ENCODE data around the gene SPATA3. TPM values are rescaled to one million over a fixed set of nuclear protein-coding genes. Genes with fewer than 3 reads are reported as not detected.

SPATA3 gene
- polyA plus RNA-seq, 3 donors = not detected

- Mint-ChIP-seq H3K27ac (peak overlapping the region; percentile 98 to 100 (median 100)), H3K36me3 (peaks cover 14% of the 10 kb centered on the region in 2 donors), H3K4me3 (peak overlapping the region; percentile 92 to 99), H3K4me1 (peaks cover 39% of the 10 kb centered on the region), H3K27me3 (ENCODE audit: low read depth in 3 of 3) (peaks cover 7 to 10% (median 8%) of the 10 kb centered on the region in 3 donors), H3K9me3 (peaks cover 0 to 2% (median 0%) of the 10 kb centered on the region in 7 donors)
- Histone ChIP-seq H3K27me3 (ENCODE audit: control insufficient read depth in 2 of 2, insufficient read depth in 2 of 2, low read length in 2 of 2) (peaks cover 0 to under 1% of the 10 kb centered on the region in 2 donors), H2AFZ (ENCODE audit: insufficient read depth, low read depth, low read length, poor library complexity, severe bottlenecking) (peak overlapping the region; percentile 83), H3K27ac (ENCODE audit: low read depth in 1 of 2, low read length in 2 of 2) (peak overlapping the region in 1 of 2 donors; percentile 87), H3K4me2 (replicated peaks; ENCODE audit: extremely low read depth, low read length, poor library complexity, severe bottlenecking) (peak overlapping the region; percentile 95), H3K9me3 (replicated peaks in 1 of 2; ENCODE audit: control insufficient read depth in 1 of 2, insufficient read depth in 1 of 2, low read length in 2 of 2) (no peaks in the 10 kb centered on the region), H3K79me2 (ENCODE audit: insufficient read depth, low read length) (peaks cover 52% of the 10 kb centered on the region), H4K20me1 (ENCODE audit: insufficient read depth, low read length) (peaks cover 33% of the 10 kb centered on the region), H3K4me1 (ENCODE audit: control insufficient read depth in 1 of 2, insufficient read depth in 2 of 2, low read length in 2 of 2) (peaks cover 29 to 36% of the 10 kb centered on the region in 2 donors), H3K36me3 (replicated peaks in 1 of 2; ENCODE audit: control insufficient read depth in 1 of 2, insufficient read depth in 2 of 2, low read length in 2 of 2) (peaks cover 10 to 17% of the 10 kb centered on the region in 2 donors), H3K4me3 (replicated peaks in 1 of 3; ENCODE audit: low read depth in 2 of 3, low read length in 3 of 3) (peak overlapping the region; percentile 79 to 93 (median 92)), H3K9ac (ENCODE audit: insufficient read depth, low read length, poor library complexity, severe bottlenecking) (peak overlapping the region; percentile 95)
- no CpG with 5 or more reads among the region's 10 CpGs for WGBS (ENCODE audit: insufficient coverage)
- intact Hi-C loops (cut with micrococcal nuclease) = no loop called here
- DNase-seq = no peak
- TF ChIP-seq, protein P1, sequence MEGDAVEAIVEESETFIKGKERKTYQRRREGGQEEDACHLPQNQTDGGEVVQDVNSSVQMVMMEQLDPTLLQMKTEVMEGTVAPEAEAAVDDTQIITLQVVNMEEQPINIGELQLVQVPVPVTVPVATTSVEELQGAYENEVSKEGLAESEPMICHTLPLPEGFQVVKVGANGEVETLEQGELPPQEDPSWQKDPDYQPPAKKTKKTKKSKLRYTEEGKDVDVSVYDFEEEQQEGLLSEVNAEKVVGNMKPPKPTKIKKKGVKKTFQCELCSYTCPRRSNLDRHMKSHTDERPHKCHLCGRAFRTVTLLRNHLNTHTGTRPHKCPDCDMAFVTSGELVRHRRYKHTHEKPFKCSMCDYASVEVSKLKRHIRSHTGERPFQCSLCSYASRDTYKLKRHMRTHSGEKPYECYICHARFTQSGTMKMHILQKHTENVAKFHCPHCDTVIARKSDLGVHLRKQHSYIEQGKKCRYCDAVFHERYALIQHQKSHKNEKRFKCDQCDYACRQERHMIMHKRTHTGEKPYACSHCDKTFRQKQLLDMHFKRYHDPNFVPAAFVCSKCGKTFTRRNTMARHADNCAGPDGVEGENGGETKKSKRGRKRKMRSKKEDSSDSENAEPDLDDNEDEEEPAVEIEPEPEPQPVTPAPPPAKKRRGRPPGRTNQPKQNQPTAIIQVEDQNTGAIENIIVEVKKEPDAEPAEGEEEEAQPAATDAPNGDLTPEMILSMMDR (IDR thresholded peaks at IDR 0.05) = no peak
Measured at GRCh38 chr2:231057590-231057989, 61.7 kb downstream of the SPATA3 start.

Other genes starting within 250 kb of the SPATA3 start
- gene ITM2C, start 131.2 kb upstream of the SPATA3 start, polyA plus RNA-seq = 1 to 10 TPM; 1.4 to 3.2 (median 2.9) TPM
- under 1 TPM in 2 of 3 donors, not detected in 1; 0.11 to 0.12 TPM for gene GPR55, start 70.9 kb upstream of the SPATA3 start, polyA plus RNA-seq
- not detected for gene C2orf72, start 41.4 kb downstream of the SPATA3 start, polyA plus RNA-seq
- gene PSMD1, start 60.7 kb downstream of the SPATA3 start, polyA plus RNA-seq = 10 to 100 TPM; 23.5 to 53.9 (median 37.7) TPM
- gene HTR2B, start 128.9 kb downstream of the SPATA3 start, polyA plus RNA-seq = not detected
- gene ARMC9, start 202.5 kb downstream of the SPATA3 start, polyA plus RNA-seq = under 1 TPM in 2 of 3 donors, not detected in 1; 0.07 to 0.27 TPM

All from CD14-positive monocyte (primary cell).